WTC11 (cell line): Measurements from ENCODE around the gene AIFM1. TPM values are rescaled to one million over a fixed set of nuclear protein-coding genes. Genes with fewer than 3 reads are reported as not detected.

ENCODE experiments used
- ATAC-seq: fragments of 200-7000 bp; cut with Tn5 transposase; 2 replicates; pipeline ENCODE4 v1.10.0; 2021; ENCODE audit warnings: mild to moderate bottlenecking, moderate library complexity
- CTCF ChIA-PET: fragments of 300-600 bp; sonication (Branson Sonifier 250); formaldehyde crosslinking; loops from one replicate; lab custom pipeline; 2021; ENCODE audit warnings: antibody characterized with exemption; lab: Charles Lee
- POLR2A ChIA-PET: fragments of 350-600 bp; sonication (Branson Sonifier 250); formaldehyde crosslinking; loops from one replicate; lab custom pipeline; 2021; ENCODE audit warnings: antibody characterized with exemption; lab: Charles Lee
- DNase-seq: peaks from one replicate; pipeline ENCODE4 v3.0.0; 2021; ENCODE audit warnings: low spot score
- H3K27ac Mint-ChIP-seq: 2 replicates; pipeline ENCODE4 v1.8.0; 2021; ENCODE audit warnings: mixed read lengths
- H3K27me3 Mint-ChIP-seq: 2 replicates; pipeline ENCODE4 v1.8.0; 2021; ENCODE audit warnings: low read depth, mild to moderate bottlenecking, moderate library complexity, mixed read lengths
- H3K36me3 Mint-ChIP-seq: 2 replicates; pipeline ENCODE4 v1.8.0; 2021; ENCODE audit warnings: mixed read lengths
- H3K4me1 Mint-ChIP-seq: 2 replicates; pipeline ENCODE4 v1.8.0; 2022; ENCODE audit warnings: mixed read lengths
- H3K4me3 Mint-ChIP-seq: 2 replicates; pipeline ENCODE4 v1.8.0; 2021; ENCODE audit warnings: mild to moderate bottlenecking, moderate library complexity, mixed read lengths
- H3K9me3 Mint-ChIP-seq: 2 replicates; pipeline ENCODE4 v1.8.0; 2021; ENCODE audit warnings: mixed read lengths
- ATF2 ChIP-seq: sonication (generic); formaldehyde crosslinking; IDR thresholded peaks from 2 replicates; pipeline ENCODE4 v1.8.1; 2022; ENCODE audit warnings: low read depth, missing genetic modification reagents, borderline replicate concordance
- CBFB ChIP-seq: sonication (generic); formaldehyde crosslinking; IDR thresholded peaks from 2 replicates; pipeline ENCODE4 v1.8.1; 2022; ENCODE audit warnings: mild to moderate bottlenecking, low read depth, missing genetic modification reagents
- FOXJ3 ChIP-seq: sonication (generic); formaldehyde crosslinking; IDR thresholded peaks from 2 replicates; pipeline ENCODE4 v1.9.0; 2021; ENCODE audit warnings: missing genetic modification reagents, mild to moderate bottlenecking, borderline replicate concordance
- FOXP4 ChIP-seq: sonication (generic); formaldehyde crosslinking; IDR thresholded peaks from 2 replicates; pipeline ENCODE4 v1.8.0; 2022; ENCODE audit warnings: mild to moderate bottlenecking, missing genetic modification reagents
- GRHL2 ChIP-seq: fragments of 250-450 bp; sonication (Bioruptor Pico); IDR thresholded peaks from 2 replicates; pipeline ENCODE4 v1.8.0; 2022; ENCODE audit warnings: mild to moderate bottlenecking, moderate library complexity; ENCODE audit not compliant: insufficient replicate concordance, severe bottlenecking
- JAZF1 ChIP-seq: fragments of 250-450 bp; sonication (Bioruptor Pico); IDR thresholded peaks from 2 replicates; pipeline ENCODE4 v1.9.0; 2021; ENCODE audit warnings: moderate library complexity, mild to moderate bottlenecking, inconsistent platforms
- KAT7 ChIP-seq: sonication (generic); formaldehyde crosslinking; IDR thresholded peaks from 2 replicates; pipeline ENCODE4 v1.8.1; 2023; ENCODE audit warnings: missing genetic modification reagents, mild to moderate bottlenecking, borderline replicate concordance
- MLX ChIP-seq: sonication (generic); formaldehyde crosslinking; IDR thresholded peaks from 2 replicates; pipeline ENCODE4 v1.8.1; 2023; ENCODE audit warnings: mild to moderate bottlenecking, missing genetic modification reagents, moderate library complexity
- MXD4 ChIP-seq: fragments of 250-450 bp; sonication (Bioruptor Pico); IDR thresholded peaks from 2 replicates; pipeline ENCODE4 v1.8.0; 2021; ENCODE audit warnings: mild to moderate bottlenecking, moderate library complexity, borderline replicate concordance
- MYBL2 ChIP-seq: sonication (generic); formaldehyde crosslinking; IDR thresholded peaks from 2 replicates; pipeline ENCODE4 v1.8.1; 2023; ENCODE audit warnings: mild to moderate bottlenecking, moderate library complexity, missing genetic modification reagents
- NR1H2 ChIP-seq: sonication (generic); formaldehyde crosslinking; IDR thresholded peaks from 2 replicates; pipeline ENCODE4 v1.9.0; 2021; ENCODE audit warnings: mild to moderate bottlenecking, moderate library complexity, missing genetic modification reagents
- NR2C2 ChIP-seq: sonication (generic); formaldehyde crosslinking; IDR thresholded peaks from 2 replicates; pipeline ENCODE4 v1.8.0; 2022; ENCODE audit warnings: mild to moderate bottlenecking, missing genetic modification reagents
- RELA ChIP-seq: sonication (generic); formaldehyde crosslinking; IDR thresholded peaks from 2 replicates; pipeline ENCODE4 v1.8.1; 2022; ENCODE audit warnings: missing genetic modification reagents, mild to moderate bottlenecking, borderline replicate concordance
- SMAD4 ChIP-seq: sonication (generic); formaldehyde crosslinking; IDR thresholded peaks from 2 replicates; pipeline ENCODE4 v1.8.0; 2022; ENCODE audit warnings: mild to moderate bottlenecking, missing genetic modification reagents
- ZBTB43 ChIP-seq: sonication (generic); formaldehyde crosslinking; IDR thresholded peaks from 2 replicates; pipeline ENCODE4 v1.8.1; 2023; ENCODE audit warnings: mild to moderate bottlenecking, missing genetic modification reagents
- ZNF121 ChIP-seq: sonication (generic); formaldehyde crosslinking; IDR thresholded peaks from 2 replicates; pipeline ENCODE4 v1.8.0; 2023; ENCODE audit warnings: missing genetic modification reagents
- ZNF317 ChIP-seq: sonication (generic); formaldehyde crosslinking; IDR thresholded peaks from 2 replicates; pipeline ENCODE4 v1.8.1; 2023; ENCODE audit warnings: low read depth, mild to moderate bottlenecking, moderate library complexity, missing genetic modification reagents, borderline replicate concordance
- ZNF532 ChIP-seq: fragments of 250-450 bp; sonication (Bioruptor Pico); IDR thresholded peaks from 2 replicates; pipeline ENCODE4 v1.9.0; 2021; ENCODE audit warnings: mild to moderate bottlenecking, borderline replicate concordance
- ZNF671 ChIP-seq: fragments of 250-450 bp; sonication (Bioruptor Pico); IDR thresholded peaks from 2 replicates; pipeline ENCODE4 v1.8.0; 2021; ENCODE audit warnings: mild to moderate bottlenecking
- ZSCAN18 ChIP-seq: fragments of 250-450 bp; sonication (Bioruptor Pico); IDR thresholded peaks from 2 replicates; pipeline ENCODE4 v2.1.2; 2022; ENCODE audit warnings: mild to moderate bottlenecking, moderate library complexity
- total RNA-seq: library from RNA; stranded (reverse); gene quantifications from 3 replicates; pipeline ENCODE4 v1.2.3, GENCODE V29; 2021

The AIFM1 gene
- total RNA-seq, 1 experiment from 2014 or later, result 53.5 TPM

- H3K27me3 Mint-ChIP-seq, result no peaks in the 10 kb centered on the region
- H3K9me3 Mint-ChIP-seq, result no peaks in the 10 kb centered on the region
- no peak for ATAC-seq
- ChIA-PET CTCF (no interaction called here), POLR2A (no interaction called here)
- TF ChIP-seq FOXP4 (no peak), RELA (CRISPR knock-in tag) (no peak), KAT7 (CRISPR knock-in tag) (no peak), NR2C2 (CRISPR knock-in tag) (no peak), GRHL2 (no peak), MLX (CRISPR knock-in tag) (no peak), ZBTB43 (CRISPR knock-in tag) (no peak), MXD4 (no peak), ZNF121 (CRISPR knock-in tag) (no peak), MYBL2 (CRISPR knock-in tag) (no peak), ZNF317 (CRISPR knock-in tag) (no peak), CBFB (CRISPR knock-in tag) (no peak), ZNF532 (CRISPR knock-in tag) (no peak), ZNF671 (no peak), JAZF1 (CRISPR knock-in tag) (no peak), SMAD4 (no peak), ZSCAN18 (CRISPR knock-in tag) (no peak), ATF2 (no peak), FOXJ3 (no peak), NR1H2 (CRISPR knock-in tag) (no peak)
- H3K4me3 Mint-ChIP-seq, result no peak overlapping the region
- DNase-seq, result no peak
- H3K36me3 Mint-ChIP-seq, result peaks cover 25% of the 10 kb centered on the region
- no peaks in the 10 kb centered on the region for H3K4me1 Mint-ChIP-seq
- H3K27ac Mint-ChIP-seq, result no peak overlapping the region
Measured at GRCh38 chrX:130130990-130131389, 34.7 kb downstream of the AIFM1 start.
